Frontal cortex (tissue), 4 donors: Measurements from ENCODE around the gene KCTD6. TPM values are rescaled to one million over a fixed set of nuclear protein-coding genes. Genes with fewer than 3 reads are reported as not detected.

Experiments used
- DNase-seq, 2 donors: peaks; one replicate each; pipeline ENCODE4 v3.0.0; 2012; ENCODE audit warnings: low spot score in 2 of 2
- FAIRE-seq: peaks from 2 replicates; lab custom pipeline; 2012; peaks lifted over from hg19 to GRCh38; lab: Jason Lieb, UNC
- total RNA-seq: library from RNA; depleted of rRNA; stranded (reverse); fragments of >200 nt; gene quantifications from one replicate; pipeline ENCODE4 v1.2.3, GENCODE V29; 2014
- donor health status: control.
- donor health status: control.
- donor health status: control.

Gene KCTD6
- total RNA-seq, 1 donor from 2014 or later, result 24.5 TPM

GRCh38 chr3:58539626-58540025, 47.7 kb downstream of the KCTD6 start:
- DNase-seq (no peak), FAIRE-seq (no peak)

- DNase-seq, result no peak
- FAIRE-seq, result no peak
Observed at GRCh38 chr3:58540176-58540858, 48.4 kb downstream of the KCTD6 start.

GRCh38 chr3:58544541-58544940, 52.6 kb downstream of the KCTD6 start:
- DNase-seq (no peak), FAIRE-seq (no peak)

- DNase-seq, result no peak
- no peak for FAIRE-seq
Observed at GRCh38 chr3:58551636-58552180, 59.8 kb downstream of the KCTD6 start.

Other genes starting within 250 kb of the KCTD6 start
- 18.8 TPM for gene RPP14, start 185.9 kb upstream of the KCTD6 start, total RNA-seq
- gene HTD2, start 185.6 kb upstream of the KCTD6 start, total RNA-seq, result 6.5 TPM
- gene PXK, start 159.2 kb upstream of the KCTD6 start, total RNA-seq, result 22.0 TPM
- 56.3 TPM for gene PDHB, start 58.3 kb upstream of the KCTD6 start, total RNA-seq
- gene ACOX2, start 45.1 kb downstream of the KCTD6 start, total RNA-seq, result 1.6 TPM
- 15.5 TPM for gene FAM107A, start 85.3 kb downstream of the KCTD6 start, total RNA-seq
- gene FAM3D, start 174.7 kb downstream of the KCTD6 start, total RNA-seq, result not detected